Activated CD4-positive, alpha-beta T cell treated with anti-CD3 and anti-CD28 coated beads, Interleukin-10, Interleukin-2, amounts not matched to agents 100 ng/mL and 50 ng/mL, durations not matched to agents 16 hours and 8 hours (primary cell): ENCODE data around the gene CNNM3.

ENCODE experiments used
- DNase-seq: peaks from one replicate; pipeline ENCODE4 v3.0.0-alpha.2; 2020

The CNNM3 gene

GRCh38 chr2:96881349-96882195, 65.5 kb downstream of the CNNM3 start:
- no peak for DNase-seq

GRCh38 chr2:96882230-96882629, 66.2 kb downstream of the CNNM3 start:
- no peak for DNase-seq

DNA sequence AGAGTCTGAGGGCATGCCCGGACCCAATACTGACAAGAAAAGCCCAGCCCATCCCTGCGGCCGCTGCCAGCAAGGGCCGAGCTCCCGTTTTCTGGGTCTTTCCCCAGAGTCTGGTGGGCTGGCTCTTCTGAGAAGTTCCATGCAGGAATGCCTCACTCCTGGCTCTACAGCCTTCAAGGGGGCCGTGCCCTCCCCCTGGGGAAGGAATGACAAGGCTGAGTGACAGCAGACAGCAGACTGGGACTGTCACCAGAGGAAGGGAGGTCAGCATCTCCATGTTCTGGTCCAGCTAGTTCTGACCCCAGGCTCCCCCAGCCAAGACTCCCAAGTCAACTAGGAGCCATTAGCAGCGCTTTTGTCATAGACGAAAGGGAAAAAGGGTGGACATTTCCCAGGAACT, 66.8 kb downstream of the CNNM3 start:
- no peak for DNase-seq

DNA sequence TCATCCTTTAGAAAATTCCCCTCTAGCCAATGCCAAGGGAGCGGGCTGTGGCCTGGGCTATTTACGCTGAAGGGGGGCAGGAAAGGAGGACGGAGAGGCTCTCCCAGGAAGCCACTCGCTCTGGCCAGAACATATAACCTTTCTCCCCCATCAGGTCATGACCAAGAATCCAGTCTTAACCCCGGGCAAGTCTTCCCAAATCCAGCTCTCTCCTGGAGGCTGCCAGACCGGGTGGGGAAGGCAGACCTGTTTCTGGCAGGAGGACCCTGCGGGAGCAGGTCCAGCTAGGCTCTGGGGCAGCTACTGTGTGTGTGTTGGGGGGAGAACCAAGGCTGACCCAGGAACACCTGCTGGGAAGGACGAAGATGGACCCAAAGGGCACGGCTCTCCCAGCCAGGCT, 67.2 kb downstream of the CNNM3 start:
- no peak for DNase-seq
